Measurements from ENCODE around the gene GJD2. TPM values are rescaled to one million over a fixed set of nuclear protein-coding genes. Genes with fewer than 3 reads are reported as not detected.

GJD2 gene
- total RNA-seq (2022; extraction: Qiagen RNA extraction; ENCODE audit: low read depth), result not detected in 5 replicates

GRCh38 chr15:34754674-34755418, at the start of gene GJD2:
GJD2 (minus strand) TSS chr15:34754998; CDS start chr15:34754488, 510 bp downstream.

GRCh38 chr15:34795267-34796081, 40.7 kb upstream of the GJD2 start, which contains the start of gene ACTC1:
ACTC1 (minus strand) TSS chr15:34795549; CDS start chr15:34794808, 741 bp downstream.

Other genes starting within 250 kb of the GJD2 start
- gene GOLGA8B, start 171.3 kb downstream of the GJD2 start, total RNA-seq (2022; extraction: Qiagen RNA extraction; ENCODE audit: low read depth), result 7.7 to 19.4 TPM (median 16.6 TPM) in 5 replicates
- gene ACTC1, start 40.6 kb upstream of the GJD2 start, total RNA-seq (2022; extraction: Qiagen RNA extraction; ENCODE audit: low read depth), result 0.14 to 0.48 TPM (median 0.33 TPM) in 5 replicates
- gene AQR, start 214.7 kb upstream of the GJD2 start, total RNA-seq (2022; extraction: Qiagen RNA extraction; ENCODE audit: low read depth), result 28.2 to 38.5 TPM (median 33.0 TPM) in 5 replicates
- 6.1 to 17.7 TPM (median 16.8 TPM) in 5 replicates for gene ZNF770, start 233.3 kb upstream of the GJD2 start, total RNA-seq (2022; extraction: Qiagen RNA extraction; ENCODE audit: low read depth)